Esophagus muscularis mucosa (tissue), 4 donors: ENCODE results near the gene SLCO1B3.

Source experiments
- EP300 ChIP-seq: sonication (generic); formaldehyde crosslinking; IDR thresholded peaks from one replicate; pipeline ENCODE4 v1.6.1; 2017; ENCODE audit warnings: antibody characterized with exemption
- POLR2AphosphoS5 ChIP-seq, 2 donors: sonication (generic); formaldehyde crosslinking; IDR thresholded peaks; one replicate each; pipeline ENCODE4 v1.6.1; 2017; ENCODE audit warnings: antibody characterized with exemption in 2 of 2
- TF ChIP-seq, protein P1 (sequence below), 3 experiments: fragments of 200-600 bp in 2 of 3; fragments of 450-650 bp in 1 of 3; sonication (generic) in 2 of 3; IDR thresholded peaks; one replicate each; pipeline ENCODE4 v1.5.1; 2017 to 2019; ENCODE audit warnings: antibody characterized with exemption in 3 of 3, mild to moderate bottlenecking in 2 of 3, moderate library complexity in 1 of 3

GRCh38 chr12:20883288-20883687, 72.8 kb downstream of the SLCO1B3 start:
- TF ChIP-seq, protein P1, sequence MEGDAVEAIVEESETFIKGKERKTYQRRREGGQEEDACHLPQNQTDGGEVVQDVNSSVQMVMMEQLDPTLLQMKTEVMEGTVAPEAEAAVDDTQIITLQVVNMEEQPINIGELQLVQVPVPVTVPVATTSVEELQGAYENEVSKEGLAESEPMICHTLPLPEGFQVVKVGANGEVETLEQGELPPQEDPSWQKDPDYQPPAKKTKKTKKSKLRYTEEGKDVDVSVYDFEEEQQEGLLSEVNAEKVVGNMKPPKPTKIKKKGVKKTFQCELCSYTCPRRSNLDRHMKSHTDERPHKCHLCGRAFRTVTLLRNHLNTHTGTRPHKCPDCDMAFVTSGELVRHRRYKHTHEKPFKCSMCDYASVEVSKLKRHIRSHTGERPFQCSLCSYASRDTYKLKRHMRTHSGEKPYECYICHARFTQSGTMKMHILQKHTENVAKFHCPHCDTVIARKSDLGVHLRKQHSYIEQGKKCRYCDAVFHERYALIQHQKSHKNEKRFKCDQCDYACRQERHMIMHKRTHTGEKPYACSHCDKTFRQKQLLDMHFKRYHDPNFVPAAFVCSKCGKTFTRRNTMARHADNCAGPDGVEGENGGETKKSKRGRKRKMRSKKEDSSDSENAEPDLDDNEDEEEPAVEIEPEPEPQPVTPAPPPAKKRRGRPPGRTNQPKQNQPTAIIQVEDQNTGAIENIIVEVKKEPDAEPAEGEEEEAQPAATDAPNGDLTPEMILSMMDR (IDR thresholded peaks at IDR 0.05), result no peak
- TF ChIP-seq POLR2AphosphoS5 (IDR thresholded peaks at IDR 0.05) (no peak), EP300 (no peak)
